ENCODE data around the gene SHCBP1.
A peak's percentile ranks its signal among the peaks of the same experiment; 100 is the strongest.
"Not testable (repeated sequence)": the region's sequence is repeated elsewhere in the genome, so short reads cannot be mapped to it uniquely, and the experiment has no call there.

Gene SHCBP1

GRCh38 chr16:46621006-46621933 lies at the start of gene SHCBP1:
Gene SHCBP1, minus strand, starts transcription at chr16:46621379. Its CDS starts 20 bp downstream, at chr16:46621359.
- peak; percentile 14 to 18 for DNase-seq (ENCODE audit: low read depth in 2 of 2)

- DNase-seq (ENCODE audit: low read depth in 2 of 2): no peak
These were observed 40.9 kb upstream of the SHCBP1 start for GRCh38 chr16:46662123-46662522.

GRCh38 chr16:46658925-46659324 lies 37.7 kb upstream of the SHCBP1 start:
- DNase-seq (ENCODE audit: low read depth in 2 of 2): no peak

- DNase-seq (ENCODE audit: low read depth in 2 of 2): no peak
These were observed 30.1 kb upstream of the SHCBP1 start for GRCh38 chr16:46651305-46651704.

- no peak for DNase-seq (ENCODE audit: low read depth in 2 of 2)
These were observed 29.1 kb upstream of the SHCBP1 start for GRCh38 chr16:46650254-46650623.

GRCh38 chr16:46649588-46650253 lies 28.5 kb upstream of the SHCBP1 start:
- DNase-seq (ENCODE audit: low read depth in 2 of 2): no peak

GRCh38 chr16:46648656-46649055 lies 27.5 kb upstream of the SHCBP1 start:
- DNase-seq (ENCODE audit: low read depth in 2 of 2): no peak

- no peak for DNase-seq (ENCODE audit: low read depth in 2 of 2)
These were observed 18.1 kb upstream of the SHCBP1 start for GRCh38 chr16:46638947-46639925.

GRCh38 chr16:46632778-46633733 lies 11.9 kb upstream of the SHCBP1 start:
- no peak for DNase-seq (ENCODE audit: low read depth in 2 of 2)

GRCh38 chr16:46629331-46630219 lies 8.4 kb upstream of the SHCBP1 start:
- no peak for DNase-seq (ENCODE audit: low read depth in 2 of 2)

- no peak for DNase-seq (ENCODE audit: low read depth in 2 of 2)
These were observed 6.6 kb upstream of the SHCBP1 start for GRCh38 chr16:46627746-46628145.

- DNase-seq (ENCODE audit: low read depth in 2 of 2): not testable (repeated sequence)
These were observed 5.5 kb upstream of the SHCBP1 start for GRCh38 chr16:46626681-46627080.

- DNase-seq (ENCODE audit: low read depth in 2 of 2): not testable (repeated sequence)
These were observed 3.7 kb upstream of the SHCBP1 start for GRCh38 chr16:46624862-46625261.

- DNase-seq (ENCODE audit: low read depth in 2 of 2): not testable (repeated sequence)
These were observed 2.5 kb upstream of the SHCBP1 start for GRCh38 chr16:46623707-46624106.

GRCh38 chr16:46623246-46623645 lies 2.1 kb upstream of the SHCBP1 start:
- DNase-seq (ENCODE audit: low read depth in 2 of 2): not testable (repeated sequence)

GRCh38 chr16:46621934-46622676 lies 926 bp upstream of the SHCBP1 start:
- DNase-seq (ENCODE audit: low read depth in 2 of 2): no peak

GRCh38 chr16:46620266-46621005 lies 743 bp downstream of the SHCBP1 start:
- DNase-seq (ENCODE audit: low read depth in 2 of 2): no peak

GRCh38 chr16:46618516-46618915 lies 2.7 kb downstream of the SHCBP1 start:
- DNase-seq (ENCODE audit: low read depth in 2 of 2): no peak
